ENCODE data around the gene SPDYE3.
"Not testable (repeated sequence)": the region's sequence is repeated elsewhere in the genome, so short reads cannot be mapped to it uniquely, and the experiment has no call there.

SPDYE3 gene

DNA sequence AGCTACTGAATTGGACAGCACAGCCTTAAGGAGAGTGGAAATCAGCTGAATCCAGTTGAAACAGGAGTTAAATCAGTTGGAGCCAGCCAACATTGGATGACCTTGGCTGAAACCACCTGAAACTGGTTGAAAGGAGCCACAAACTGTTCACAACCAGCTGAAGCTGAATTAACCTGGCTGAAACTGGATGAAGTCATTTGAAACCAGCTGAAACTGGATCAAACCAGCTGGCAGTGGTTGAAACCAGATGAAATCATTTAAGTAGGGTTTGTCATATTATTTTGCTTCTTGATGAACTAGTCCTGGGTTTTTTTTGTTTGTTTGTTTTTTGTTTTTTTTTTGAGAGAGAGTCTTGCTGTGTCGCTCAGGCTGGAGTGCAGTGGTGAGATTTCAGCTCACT is 15.3 kb upstream of the SPDYE3 start:
- Histone ChIP-seq H3K9ac (peak overlapping the region; percentile 92), H3K27ac (peak overlapping the region; percentile 97), H3K4me2 (peak overlapping the region; percentile 84), H3K4me1 (ENCODE audit: low read depth, poor library complexity, severe bottlenecking) (peaks cover 67% of the 10 kb centered on the region)
- H4K20me1 ChIP-seq (ENCODE audit: insufficient read depth); H3K79me2 ChIP-seq (ENCODE audit: insufficient read depth, low read depth); H3K4me3 ChIP-seq (IDR thresholded peaks at IDR 0.05; ENCODE audit: insufficient read depth, low read depth, low read length); H3K36me3 ChIP-seq (ENCODE audit: insufficient read depth); H3K27me3 ChIP-seq (ENCODE audit: insufficient read depth, low read depth); H2AFZ ChIP-seq (ENCODE audit: low read depth): not testable (repeated sequence)

DNA sequence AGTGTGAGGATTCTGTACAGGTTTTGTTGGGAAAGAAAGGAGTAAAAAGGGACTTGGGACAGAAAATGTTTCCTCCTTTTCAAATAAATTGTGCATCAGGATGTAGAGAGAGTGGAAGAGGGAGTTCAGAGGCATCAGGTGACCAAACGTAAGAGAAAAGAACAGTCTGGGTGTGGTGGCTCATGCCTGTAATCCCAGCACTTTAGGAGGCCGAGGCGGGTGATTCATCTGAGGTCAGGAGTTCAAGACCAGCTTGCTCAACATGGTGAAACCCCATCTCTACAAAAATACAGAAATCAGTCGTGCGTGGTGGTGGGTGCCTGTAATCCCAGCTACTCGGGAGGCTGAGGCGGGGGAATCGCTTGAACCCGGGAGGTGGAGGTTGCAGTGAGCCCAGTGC is 12.2 kb upstream of the SPDYE3 start:
- not testable (repeated sequence) for H3K9ac ChIP-seq; H3K36me3 ChIP-seq (ENCODE audit: insufficient read depth); H4K20me1 ChIP-seq (ENCODE audit: insufficient read depth); H3K4me3 ChIP-seq (IDR thresholded peaks at IDR 0.05; ENCODE audit: insufficient read depth, low read depth, low read length); H3K4me2 ChIP-seq; H3K27ac ChIP-seq; H3K79me2 ChIP-seq (ENCODE audit: insufficient read depth, low read depth); H3K27me3 ChIP-seq (ENCODE audit: insufficient read depth, low read depth); H2AFZ ChIP-seq (ENCODE audit: low read depth)
- peaks cover 37% of the 10 kb centered on the region for H3K4me1 ChIP-seq (ENCODE audit: low read depth, poor library complexity, severe bottlenecking)

DNA sequence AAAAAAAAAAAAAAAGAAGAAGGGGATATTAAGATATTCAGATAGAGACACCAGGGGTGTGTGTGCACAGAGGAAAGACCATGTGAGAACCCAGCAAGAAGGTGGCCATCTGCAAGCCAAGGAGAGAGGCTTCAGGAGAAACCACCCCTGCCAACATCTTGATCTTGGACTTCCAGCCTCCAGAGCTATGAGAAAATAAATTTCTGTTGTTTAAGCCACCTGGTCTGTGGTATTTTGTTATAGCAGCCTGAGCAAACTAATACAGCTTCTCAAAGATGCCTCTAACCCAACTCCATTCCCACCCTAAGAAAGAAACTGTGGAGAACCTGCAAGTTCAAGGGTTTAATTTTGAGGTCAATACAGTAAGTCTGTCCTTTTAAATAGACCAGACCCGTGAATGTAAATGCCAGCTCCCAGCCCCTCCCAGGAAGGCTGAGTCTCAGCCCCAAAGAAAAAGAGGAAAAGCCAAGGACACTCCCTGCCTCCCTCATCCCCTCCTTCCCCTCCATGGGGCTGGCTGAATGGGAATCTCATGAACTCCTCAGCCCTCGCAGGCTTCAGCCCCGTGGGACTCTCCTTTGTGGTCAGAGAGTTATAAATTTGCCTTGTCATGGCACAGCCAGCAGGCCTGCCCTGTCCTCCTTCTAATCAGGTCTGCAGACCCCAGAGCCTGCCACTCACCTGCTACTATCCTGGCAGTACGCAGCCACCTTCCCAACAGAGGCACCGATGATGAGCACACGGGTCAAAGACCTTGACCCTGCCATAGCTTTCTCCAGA is 9.5 kb upstream of the SPDYE3 start:
- H3K27ac ChIP-seq; H3K36me3 ChIP-seq (ENCODE audit: insufficient read depth); H3K27me3 ChIP-seq (ENCODE audit: insufficient read depth, low read depth); H3K4me2 ChIP-seq; H4K20me1 ChIP-seq (ENCODE audit: insufficient read depth); H2AFZ ChIP-seq (ENCODE audit: low read depth); H3K4me3 ChIP-seq (IDR thresholded peaks at IDR 0.05; ENCODE audit: insufficient read depth, low read depth, low read length); H3K79me2 ChIP-seq (ENCODE audit: insufficient read depth, low read depth); H3K9ac ChIP-seq: not testable (repeated sequence)
- H3K4me1 ChIP-seq (ENCODE audit: low read depth, poor library complexity, severe bottlenecking): peaks cover 12% of the 10 kb centered on the region

DNA sequence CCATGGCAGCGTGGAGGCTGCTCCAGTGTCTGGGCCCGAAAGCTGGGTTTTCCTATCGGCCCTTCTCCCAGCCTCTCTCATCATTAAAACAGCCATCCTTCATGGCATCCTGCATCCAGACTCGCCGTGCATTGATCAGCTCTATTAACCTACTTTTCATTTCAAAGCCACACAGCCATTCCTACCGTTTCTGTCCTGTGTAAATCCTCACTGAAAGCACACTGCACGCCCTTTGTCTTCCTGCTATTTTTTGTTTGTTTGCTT is 8.9 kb upstream of the SPDYE3 start:
- H3K4me3 ChIP-seq (IDR thresholded peaks at IDR 0.05; ENCODE audit: insufficient read depth, low read depth, low read length); H3K4me1 ChIP-seq (ENCODE audit: low read depth, poor library complexity, severe bottlenecking); H3K36me3 ChIP-seq (ENCODE audit: insufficient read depth); H3K27ac ChIP-seq; H3K79me2 ChIP-seq (ENCODE audit: insufficient read depth, low read depth); H3K9ac ChIP-seq; H4K20me1 ChIP-seq (ENCODE audit: insufficient read depth); H3K4me2 ChIP-seq; H3K27me3 ChIP-seq (ENCODE audit: insufficient read depth, low read depth); H2AFZ ChIP-seq (ENCODE audit: low read depth): not testable (repeated sequence)

DNA sequence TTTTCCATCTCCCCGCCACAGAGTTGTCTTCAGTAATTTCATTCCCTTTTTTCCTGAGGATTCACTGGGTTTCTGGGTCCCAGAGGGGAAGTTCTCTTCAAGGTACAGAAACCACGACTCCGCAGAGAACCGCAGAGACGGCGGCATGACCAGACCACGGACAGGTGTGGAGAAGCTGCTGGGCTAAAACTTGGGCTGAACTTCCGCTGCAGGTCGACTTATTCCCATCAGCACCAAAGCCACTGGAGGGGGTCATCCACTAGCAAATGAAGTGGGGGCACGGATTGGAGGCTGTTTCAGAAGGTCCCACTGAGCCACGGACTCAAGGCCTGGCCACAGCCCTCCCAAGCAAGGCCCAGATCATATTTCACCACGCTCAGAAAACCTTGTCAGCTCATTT is 3.0 kb upstream of the SPDYE3 start:
- H3K4me2 ChIP-seq; H3K36me3 ChIP-seq (ENCODE audit: insufficient read depth); H3K27me3 ChIP-seq (ENCODE audit: insufficient read depth, low read depth); H3K9ac ChIP-seq; H3K79me2 ChIP-seq (ENCODE audit: insufficient read depth, low read depth); H3K4me3 ChIP-seq (IDR thresholded peaks at IDR 0.05; ENCODE audit: insufficient read depth, low read depth, low read length); H3K4me1 ChIP-seq (ENCODE audit: low read depth, poor library complexity, severe bottlenecking); H3K27ac ChIP-seq; H4K20me1 ChIP-seq (ENCODE audit: insufficient read depth); H2AFZ ChIP-seq (ENCODE audit: low read depth): not testable (repeated sequence)

DNA sequence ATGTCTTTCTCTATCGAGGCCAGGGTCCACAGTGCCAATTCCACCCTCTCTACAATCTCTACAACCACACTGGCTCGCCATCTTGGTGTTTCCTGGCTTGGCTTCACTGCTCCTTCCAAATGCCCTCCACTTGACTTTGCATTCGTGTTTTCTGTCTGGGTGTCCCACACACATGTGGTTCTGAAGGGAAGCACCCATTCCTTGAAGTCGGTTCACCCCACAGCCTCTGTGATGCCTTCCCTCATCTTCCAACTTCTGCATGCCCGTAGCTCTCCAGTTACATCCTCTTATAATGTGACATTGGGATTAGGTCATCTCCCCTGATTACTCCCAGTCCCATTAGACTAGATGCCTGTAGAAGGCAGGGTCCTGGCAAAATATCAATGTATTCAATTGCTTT is 10.8 kb downstream of the SPDYE3 start:
- H3K36me3 ChIP-seq (ENCODE audit: insufficient read depth); H3K4me3 ChIP-seq (IDR thresholded peaks at IDR 0.05; ENCODE audit: insufficient read depth, low read depth, low read length); H3K27me3 ChIP-seq (ENCODE audit: insufficient read depth, low read depth); H3K4me2 ChIP-seq; H3K4me1 ChIP-seq (ENCODE audit: low read depth, poor library complexity, severe bottlenecking); H4K20me1 ChIP-seq (ENCODE audit: insufficient read depth); H2AFZ ChIP-seq (ENCODE audit: low read depth); H3K27ac ChIP-seq; H3K9ac ChIP-seq; H3K79me2 ChIP-seq (ENCODE audit: insufficient read depth, low read depth): not testable (repeated sequence)

DNA sequence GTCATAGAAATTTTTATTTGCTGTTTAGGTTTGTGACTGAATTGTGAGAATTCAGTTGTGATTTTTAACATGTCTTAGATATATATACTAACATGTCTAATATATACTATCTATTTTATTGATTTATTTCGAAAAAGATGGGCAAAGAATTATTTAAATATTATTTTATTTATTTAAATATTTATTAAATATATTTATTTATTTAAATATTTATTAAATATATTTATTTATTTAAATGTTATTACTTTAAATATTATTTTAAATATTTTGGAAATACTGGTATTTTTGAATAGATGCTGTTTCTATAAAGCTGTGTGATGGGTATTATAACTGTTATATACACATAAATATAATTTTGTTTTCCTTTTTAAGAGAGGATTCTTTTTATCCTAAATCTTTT is 14.1 kb downstream of the SPDYE3 start:
- H3K4me3 ChIP-seq (IDR thresholded peaks at IDR 0.05; ENCODE audit: insufficient read depth, low read depth, low read length); H3K79me2 ChIP-seq (ENCODE audit: insufficient read depth, low read depth); H3K27me3 ChIP-seq (ENCODE audit: insufficient read depth, low read depth); H3K27ac ChIP-seq; H3K4me1 ChIP-seq (ENCODE audit: low read depth, poor library complexity, severe bottlenecking); H3K36me3 ChIP-seq (ENCODE audit: insufficient read depth); H3K4me2 ChIP-seq; H3K9ac ChIP-seq; H2AFZ ChIP-seq (ENCODE audit: low read depth); H4K20me1 ChIP-seq (ENCODE audit: insufficient read depth): not testable (repeated sequence)

DNA sequence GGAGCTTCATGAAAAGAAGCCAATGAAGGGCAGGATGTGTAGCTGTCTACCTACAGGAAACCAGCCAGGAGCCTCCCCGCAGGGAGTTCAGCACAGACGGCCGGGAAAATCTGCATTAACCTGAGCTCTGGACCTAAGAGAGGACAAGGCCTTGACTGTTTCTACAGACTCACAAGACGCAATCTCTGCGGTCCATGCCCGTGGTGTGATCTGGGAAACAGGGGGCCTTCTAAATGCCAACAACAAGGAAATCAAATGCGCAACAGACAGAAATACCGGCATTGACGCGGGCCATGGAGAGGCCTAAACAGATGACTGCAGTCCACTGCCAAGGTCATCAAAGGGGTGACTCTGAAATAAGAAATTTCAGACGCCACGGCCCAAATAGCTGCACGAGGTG is 16.7 kb downstream of the SPDYE3 start:
- H3K27ac ChIP-seq; H4K20me1 ChIP-seq (ENCODE audit: insufficient read depth); H3K79me2 ChIP-seq (ENCODE audit: insufficient read depth, low read depth); H3K36me3 ChIP-seq (ENCODE audit: insufficient read depth); H3K4me3 ChIP-seq (IDR thresholded peaks at IDR 0.05; ENCODE audit: insufficient read depth, low read depth, low read length); H3K9ac ChIP-seq; H3K4me1 ChIP-seq (ENCODE audit: low read depth, poor library complexity, severe bottlenecking); H3K27me3 ChIP-seq (ENCODE audit: insufficient read depth, low read depth); H2AFZ ChIP-seq (ENCODE audit: low read depth); H3K4me2 ChIP-seq: not testable (repeated sequence)

DNA sequence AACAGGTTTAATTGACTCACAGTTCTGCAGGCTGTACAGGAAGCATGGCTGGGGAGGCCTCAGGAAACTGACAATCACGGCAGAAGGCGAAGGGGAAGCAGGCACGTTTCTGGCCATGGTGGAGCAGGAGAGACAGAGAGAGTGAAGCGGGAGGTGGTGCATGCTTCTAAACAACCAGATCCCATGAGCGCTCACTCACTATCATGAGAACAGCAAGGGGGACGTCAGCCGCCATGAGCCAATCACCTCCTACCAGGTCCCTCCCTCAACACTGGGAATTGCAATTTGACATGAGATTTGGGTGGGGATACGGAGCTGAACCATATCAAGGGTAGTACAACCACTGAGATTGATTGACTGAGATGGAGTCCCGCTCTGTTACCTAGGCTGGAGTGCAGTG is 18.2 kb downstream of the SPDYE3 start:
- not testable (repeated sequence) for H3K79me2 ChIP-seq (ENCODE audit: insufficient read depth, low read depth); H3K4me3 ChIP-seq (IDR thresholded peaks at IDR 0.05; ENCODE audit: insufficient read depth, low read depth, low read length); H3K9ac ChIP-seq; H3K27me3 ChIP-seq (ENCODE audit: insufficient read depth, low read depth); H2AFZ ChIP-seq (ENCODE audit: low read depth); H3K27ac ChIP-seq; H4K20me1 ChIP-seq (ENCODE audit: insufficient read depth); H3K36me3 ChIP-seq (ENCODE audit: insufficient read depth); H3K4me1 ChIP-seq (ENCODE audit: low read depth, poor library complexity, severe bottlenecking); H3K4me2 ChIP-seq

DNA sequence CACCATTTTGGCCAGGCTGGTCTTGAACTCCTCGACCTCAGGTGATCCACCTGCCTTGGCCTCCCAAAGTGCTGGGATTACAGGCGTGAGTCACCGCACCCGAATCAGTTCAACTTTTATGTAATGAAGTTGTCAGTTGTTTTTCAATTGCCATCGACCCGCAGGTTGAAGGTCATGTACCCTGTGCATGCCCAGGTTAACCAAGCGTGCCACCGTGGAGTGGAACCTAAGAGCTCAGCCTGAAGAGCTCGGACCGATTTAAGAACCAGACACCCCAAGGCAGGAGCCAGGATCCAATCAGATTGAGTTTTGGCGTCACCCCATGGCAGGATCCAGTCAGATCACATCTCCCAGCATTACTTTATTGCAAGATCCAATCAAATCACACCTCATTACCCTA is 19.4 kb downstream of the SPDYE3 start:
- H3K79me2 ChIP-seq (ENCODE audit: insufficient read depth, low read depth); H3K4me1 ChIP-seq (ENCODE audit: low read depth, poor library complexity, severe bottlenecking); H2AFZ ChIP-seq (ENCODE audit: low read depth); H3K27me3 ChIP-seq (ENCODE audit: insufficient read depth, low read depth); H4K20me1 ChIP-seq (ENCODE audit: insufficient read depth); H3K4me2 ChIP-seq; H3K27ac ChIP-seq; H3K4me3 ChIP-seq (IDR thresholded peaks at IDR 0.05; ENCODE audit: insufficient read depth, low read depth, low read length); H3K9ac ChIP-seq; H3K36me3 ChIP-seq (ENCODE audit: insufficient read depth): not testable (repeated sequence)

Data from KMS-11 (cell line).